NCI-H82 treated with DMSO at 0.1 percent for 48 hours (cell line): ENCODE measurements around the gene P4HA3.
A peak's percentile ranks its signal among the peaks of the same experiment; 100 is the strongest.

ENCODE experiments used
- DNase-seq: peaks from one replicate; lab custom pipeline; 2025; ENCODE audit not compliant: unreplicated experiment; lab: John Stamatoyannopoulos, UW

The P4HA3 gene

DNA sequence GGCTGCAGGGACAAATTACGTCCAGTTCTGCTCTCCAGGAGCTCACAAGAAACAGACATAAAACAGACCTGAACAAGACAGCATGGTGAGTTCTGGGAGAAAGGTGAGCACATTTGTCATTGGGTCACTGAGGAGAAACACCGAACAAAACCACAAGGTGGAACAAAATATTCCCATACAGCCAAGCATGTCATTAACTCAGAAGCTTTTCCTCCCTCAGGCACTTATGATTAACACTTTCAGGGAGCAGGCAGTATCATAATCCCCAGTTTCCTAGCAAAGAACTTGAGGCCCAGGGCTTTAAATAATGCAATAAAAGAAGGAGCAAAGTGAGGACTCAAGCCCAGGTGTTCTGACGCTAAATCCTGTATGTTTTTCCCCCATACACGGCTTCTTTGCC is 43.0 kb downstream of the P4HA3 start:
- no peak for DNase-seq

DNA sequence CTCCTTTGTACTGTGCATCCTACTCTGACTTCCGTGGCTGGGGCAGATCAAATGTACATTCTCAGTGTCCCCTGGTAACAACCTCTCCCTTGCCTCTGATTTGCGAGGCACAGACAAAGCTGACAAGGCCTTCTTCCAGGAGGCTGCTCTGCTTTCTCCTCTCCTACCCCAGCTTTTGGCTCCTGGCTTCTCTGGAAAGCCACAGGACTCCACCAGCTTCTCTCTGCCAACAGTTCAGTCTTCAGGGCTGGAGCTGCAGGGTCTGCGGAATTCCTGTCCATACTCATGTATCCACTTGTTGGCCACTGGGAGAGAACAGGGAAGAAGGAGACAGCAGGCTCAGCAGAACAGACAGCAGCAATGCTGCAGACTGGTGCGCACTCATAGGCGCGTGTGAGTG is 44.4 kb downstream of the P4HA3 start:
- DNase-seq, result no peak

DNA sequence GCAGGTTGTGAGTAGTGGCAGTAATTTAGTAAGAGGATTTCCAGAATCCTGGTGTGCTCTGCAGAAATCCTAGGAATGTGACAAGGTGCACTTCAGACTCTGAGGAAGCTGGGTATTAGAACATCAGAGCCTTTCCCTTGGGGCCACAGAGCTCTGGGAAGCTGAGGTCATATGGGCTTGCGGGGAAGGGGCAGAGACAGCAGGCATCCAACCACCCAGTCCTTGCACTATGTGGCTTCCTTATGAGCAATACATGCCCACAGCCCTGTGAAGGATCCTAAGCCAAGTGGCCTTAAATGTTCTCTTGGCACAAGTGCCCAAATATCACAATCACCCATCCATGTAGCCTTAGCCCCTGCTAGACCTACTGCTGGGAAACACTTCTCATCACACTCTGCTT is 46.2 kb downstream of the P4HA3 start:
- DNase-seq, result no peak

DNA sequence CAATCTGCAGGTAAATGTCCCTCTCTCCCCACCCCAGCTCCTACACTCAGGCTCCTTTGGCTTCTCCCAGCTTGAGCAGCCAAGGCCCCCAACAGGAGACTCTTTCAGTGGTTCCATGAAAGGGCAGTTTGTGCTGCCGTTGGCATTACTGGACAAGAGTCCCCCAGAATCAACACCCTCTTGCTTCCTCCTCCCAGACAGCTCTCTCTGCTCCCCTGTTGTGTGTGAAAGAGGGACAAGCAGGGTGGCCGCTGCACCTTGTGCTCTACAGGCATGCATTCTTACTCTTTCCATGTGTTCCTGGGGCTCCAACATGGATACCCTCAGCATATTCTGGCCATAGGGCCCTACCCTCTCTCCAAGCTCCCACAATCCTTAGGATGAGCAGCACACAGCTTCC is 48.7 kb downstream of the P4HA3 start:
- DNase-seq, result no peak

DNA sequence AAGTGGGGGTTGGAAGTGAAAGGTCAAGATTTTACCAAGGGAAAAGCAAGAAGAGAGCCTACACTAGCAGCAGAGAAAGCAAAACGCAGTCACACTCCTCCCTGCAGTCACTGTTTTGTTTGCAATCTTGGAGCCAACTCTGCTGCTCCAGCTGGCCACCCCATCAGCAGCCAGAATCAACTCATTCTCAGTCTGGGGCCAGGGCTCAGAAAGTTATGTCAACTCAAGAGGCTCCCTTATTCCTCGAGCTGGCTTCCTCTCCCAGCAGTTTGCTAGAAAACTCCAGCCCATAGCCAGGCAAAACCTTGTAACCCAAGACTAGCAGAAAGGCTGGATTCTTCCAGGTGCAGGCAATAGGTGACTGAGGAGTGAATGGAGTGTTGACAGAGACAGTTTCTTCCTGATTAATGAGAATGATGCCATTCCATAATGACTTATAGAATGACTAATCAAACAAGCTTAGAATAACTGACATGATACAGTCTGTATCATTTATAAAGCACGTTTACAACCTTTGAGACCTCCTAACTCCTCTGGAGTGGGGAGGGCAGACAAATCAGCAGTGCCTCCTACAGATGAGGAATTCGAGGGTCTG is 53.4 kb downstream of the P4HA3 start:
- DNase-seq, result no peak

DNA sequence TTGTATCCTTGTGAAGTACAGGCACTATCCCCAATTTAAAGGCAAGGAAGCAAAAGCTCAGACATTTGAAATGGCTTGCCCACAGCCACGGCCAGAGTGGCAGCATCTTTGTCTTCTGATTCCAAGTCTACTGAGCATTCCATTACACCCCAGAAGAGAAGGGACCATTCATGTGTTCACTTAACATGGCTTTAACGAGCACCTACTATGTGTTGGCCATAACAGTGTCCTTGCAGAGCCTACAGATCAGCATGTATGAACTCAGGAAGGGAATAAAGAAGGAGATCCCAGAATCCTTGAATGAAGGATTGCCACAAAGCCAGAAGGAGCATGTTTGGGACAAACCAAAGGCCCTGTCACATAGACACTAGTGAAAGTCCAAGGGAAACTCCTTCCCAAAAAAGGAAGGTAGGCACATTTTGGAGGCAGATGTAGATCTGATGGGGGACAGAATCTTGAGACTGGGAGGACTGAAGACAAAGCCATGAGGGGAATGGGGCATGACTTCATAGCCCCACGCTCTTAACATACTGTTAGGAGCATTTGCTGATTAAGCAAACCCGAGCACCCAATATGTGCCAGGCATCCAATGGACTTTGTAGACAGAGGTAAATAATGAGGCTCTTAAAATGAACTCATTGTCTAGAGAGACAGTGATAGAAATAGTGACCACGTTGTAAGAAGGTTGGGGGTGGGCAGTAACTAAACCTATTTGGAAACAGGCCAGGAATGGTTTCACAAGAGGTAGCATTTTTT is 54.9 kb downstream of the P4HA3 start:
- DNase-seq, result no peak

DNA sequence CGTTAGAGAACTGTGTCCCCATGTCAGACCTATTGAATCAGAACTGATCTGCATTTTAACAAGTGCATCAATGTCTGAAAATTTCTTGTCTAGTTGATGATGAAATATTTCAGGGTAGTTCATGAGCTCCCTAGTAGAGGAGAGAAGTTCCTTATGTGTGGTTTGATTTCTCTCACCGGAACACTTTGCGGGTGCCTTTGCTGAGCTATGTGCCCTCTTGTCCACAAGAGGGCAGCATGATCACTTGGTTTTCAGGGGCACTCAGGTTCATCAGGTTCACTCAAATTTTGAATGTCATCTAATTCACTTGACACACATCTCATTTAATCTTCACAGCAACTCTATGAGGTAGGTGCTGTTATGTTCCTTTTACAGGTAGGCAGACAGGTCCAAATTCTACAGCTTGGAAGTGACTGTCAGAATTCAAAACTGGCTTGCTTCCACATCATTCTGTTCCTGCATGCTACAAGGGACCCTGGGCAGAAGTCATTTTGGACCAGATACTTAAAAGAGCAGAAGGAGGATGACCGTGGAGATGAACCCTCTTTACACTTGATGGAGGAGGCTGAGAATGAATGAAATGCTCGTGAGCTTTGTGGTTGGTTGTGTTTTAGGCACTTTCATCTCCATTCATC is 55.6 kb downstream of the P4HA3 start:
- peak; percentile 1 for DNase-seq

DNA sequence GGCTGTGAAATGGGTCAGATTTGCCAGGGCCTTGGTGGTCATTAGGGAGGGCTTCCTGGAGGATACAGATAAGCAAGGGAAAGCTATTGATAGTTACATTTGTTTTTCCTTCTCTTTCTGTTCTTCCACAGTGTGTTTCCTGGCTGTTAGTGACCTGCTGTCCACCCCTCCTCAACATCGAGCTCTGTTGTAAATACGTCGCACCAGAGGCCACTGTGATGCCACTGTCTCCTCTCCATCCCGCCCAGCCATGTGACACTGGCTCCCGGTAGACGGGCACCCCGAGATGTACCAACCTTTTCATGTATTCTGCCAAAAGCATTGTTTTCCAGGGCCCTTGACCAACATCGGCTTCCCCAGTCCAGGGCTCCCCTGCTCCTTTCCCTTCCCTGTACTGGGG is 58.1 kb downstream of the P4HA3 start:
- no peak for DNase-seq

DNA sequence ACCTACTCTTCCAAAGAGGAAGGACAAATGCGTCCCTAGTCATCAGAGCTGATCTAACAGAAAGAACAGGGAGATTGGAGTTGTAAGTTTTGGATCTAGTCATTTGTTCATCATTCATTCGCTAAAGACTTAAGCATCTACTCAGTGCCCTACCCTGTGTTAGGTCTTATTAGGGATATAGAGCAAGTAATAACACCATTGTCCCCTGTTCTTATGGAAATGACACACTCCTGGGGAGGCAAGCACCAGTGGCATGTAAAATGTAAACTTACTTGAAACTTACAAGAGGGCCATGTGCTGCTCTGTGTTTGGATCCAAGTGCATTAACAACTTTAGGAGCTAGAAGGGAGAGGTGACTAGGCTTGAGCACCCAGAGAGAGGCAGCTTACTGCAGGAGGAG is 61.9 kb downstream of the P4HA3 start:
- DNase-seq, result no peak

DNA sequence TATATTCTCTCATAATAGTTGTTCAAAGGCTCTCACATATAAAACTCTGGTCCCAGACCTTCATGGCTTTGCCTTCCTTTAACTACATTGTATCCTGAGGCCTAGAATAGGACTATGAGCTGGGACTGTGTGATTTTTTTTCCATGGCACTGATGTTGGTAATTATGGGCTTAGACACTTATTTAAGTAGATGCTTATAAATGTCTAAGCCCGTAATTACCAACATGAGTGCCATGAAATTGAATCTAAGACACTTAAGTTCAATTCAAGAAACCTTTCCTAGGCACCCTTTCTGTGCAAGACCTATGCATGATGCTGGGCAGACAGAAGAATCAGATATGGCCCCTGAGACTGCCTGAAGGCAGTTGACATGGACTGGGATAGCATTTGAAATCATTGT is 63.0 kb downstream of the P4HA3 start:
- peak; percentile 11 for DNase-seq

DNA sequence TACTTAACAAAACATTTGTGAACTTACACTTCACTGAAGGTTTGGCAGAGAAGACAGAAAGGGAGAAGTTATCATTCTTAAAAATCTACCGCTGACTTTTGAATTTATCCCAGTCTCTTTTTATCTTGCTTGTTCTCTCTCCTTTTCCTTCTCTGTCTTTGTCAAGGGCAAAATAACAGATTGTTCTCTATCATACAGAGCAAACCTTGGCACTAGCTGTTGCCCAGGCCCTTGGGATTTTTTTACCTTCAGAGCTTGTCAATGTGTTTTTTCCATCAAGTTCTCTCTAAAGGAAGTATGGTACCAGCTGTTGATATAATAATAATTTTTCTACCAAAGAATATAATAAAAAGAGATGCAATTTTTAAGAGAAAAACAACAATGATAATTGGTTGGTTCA is 73.2 kb downstream of the P4HA3 start:
- DNase-seq, result no peak

DNA sequence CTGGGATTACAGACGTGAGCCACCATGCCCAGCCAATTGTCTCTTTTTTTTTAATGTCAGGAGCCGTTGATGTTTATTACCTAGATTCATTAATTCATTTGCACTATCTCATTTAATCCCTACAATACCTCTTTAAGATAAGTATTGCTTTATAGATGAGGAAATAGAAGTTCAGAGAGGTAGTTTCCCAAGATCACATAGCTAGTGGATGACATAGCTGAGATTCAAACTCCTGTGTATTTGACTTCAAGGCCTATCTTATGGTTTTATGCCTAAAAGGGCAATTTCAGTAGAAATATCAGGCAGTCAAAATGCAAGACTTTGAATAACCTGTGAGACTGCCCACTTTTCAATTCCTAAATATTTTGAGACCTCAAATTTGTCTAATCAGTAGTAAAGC is 73.9 kb downstream of the P4HA3 start:
- no peak for DNase-seq

DNA sequence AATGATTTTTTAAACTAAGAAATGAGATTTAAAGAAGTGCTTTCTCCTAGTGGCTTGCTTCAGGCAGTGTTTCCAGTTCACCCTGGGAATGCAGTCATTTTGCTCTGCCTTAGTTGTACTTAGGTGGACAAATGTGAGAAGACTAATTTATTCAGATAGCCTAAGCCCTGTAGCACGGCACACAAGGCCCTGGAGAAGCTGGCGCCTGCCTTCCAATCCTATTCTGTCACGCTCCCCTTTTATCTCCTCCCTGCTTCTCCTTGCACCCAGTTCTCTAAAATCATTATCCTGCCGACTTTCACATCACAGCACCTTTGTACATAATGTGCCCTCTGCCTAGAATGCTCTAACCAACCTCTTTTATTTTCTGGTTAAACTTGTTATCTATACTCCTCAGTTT is 76.3 kb downstream of the P4HA3 start:
- no peak for DNase-seq

DNA sequence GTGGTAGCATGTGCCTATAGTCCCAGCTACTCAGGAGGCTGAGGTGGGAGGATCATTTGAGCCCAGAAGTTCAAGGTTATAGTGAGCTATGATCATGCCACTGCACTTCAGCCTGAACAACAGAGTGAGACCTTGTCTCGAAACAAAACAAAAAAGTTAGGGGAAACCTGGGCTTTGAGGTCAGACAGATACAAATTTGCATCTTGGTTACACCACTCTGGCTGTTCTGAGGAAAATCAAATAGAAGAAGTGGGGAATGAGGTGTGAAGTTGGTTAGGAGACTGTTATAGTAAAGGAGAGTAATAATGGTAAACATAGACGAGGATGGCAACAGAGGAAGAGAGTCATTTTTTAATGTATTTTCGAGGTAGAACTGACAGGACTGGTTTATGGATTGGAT is 77.8 kb downstream of the P4HA3 start:
- DNase-seq, result no peak

DNA sequence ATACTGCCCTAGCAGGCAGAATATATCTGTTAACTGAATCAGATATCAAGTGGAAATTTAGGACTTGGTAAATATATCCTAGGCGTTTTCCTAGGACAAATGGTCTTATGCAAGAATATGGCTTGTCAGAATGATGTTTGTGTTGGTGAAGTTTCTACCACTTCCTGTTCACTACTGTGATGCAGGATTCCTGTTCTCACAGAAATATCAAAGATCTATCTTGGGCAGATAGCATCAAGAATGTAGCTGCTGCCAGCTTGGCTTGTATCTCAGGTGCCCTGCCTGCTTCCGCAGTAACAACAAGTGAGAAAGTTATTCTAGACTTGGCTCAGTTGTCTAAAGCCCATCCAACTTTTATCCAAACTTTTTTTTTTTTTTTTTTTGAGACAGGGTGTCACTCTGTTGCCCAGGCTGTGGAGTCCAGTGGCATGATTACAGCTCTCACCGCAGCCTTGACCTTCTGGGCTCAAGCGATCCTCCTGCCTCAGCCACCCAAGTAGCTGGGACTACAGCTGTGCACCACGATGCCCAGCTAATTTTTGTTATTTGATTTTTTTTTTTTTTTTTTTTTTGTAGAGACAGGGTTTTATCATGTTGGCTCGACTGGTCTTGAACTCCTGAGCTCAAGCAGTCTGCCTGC is 79.0 kb downstream of the P4HA3 start:
- DNase-seq, result no peak

DNA sequence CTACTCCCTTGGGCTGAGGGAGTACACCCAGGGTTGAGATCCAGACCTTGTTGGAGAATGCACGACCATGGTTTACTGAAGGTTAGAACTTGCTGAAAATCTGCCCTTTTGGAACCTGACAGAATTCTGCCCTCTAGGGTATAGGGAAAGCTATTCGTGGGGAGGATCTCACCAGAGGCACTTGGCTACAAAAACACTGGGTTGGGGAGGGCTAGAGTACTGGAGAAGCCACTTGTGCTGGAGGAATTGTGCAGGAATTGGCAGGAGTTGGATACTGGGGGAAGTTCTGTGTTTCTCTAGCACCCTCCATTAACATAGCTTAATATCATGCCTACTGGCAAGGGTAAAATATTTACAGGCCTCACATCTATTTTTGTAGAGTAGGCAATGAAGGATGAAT is 84.5 kb downstream of the P4HA3 start:
- no peak for DNase-seq

DNA sequence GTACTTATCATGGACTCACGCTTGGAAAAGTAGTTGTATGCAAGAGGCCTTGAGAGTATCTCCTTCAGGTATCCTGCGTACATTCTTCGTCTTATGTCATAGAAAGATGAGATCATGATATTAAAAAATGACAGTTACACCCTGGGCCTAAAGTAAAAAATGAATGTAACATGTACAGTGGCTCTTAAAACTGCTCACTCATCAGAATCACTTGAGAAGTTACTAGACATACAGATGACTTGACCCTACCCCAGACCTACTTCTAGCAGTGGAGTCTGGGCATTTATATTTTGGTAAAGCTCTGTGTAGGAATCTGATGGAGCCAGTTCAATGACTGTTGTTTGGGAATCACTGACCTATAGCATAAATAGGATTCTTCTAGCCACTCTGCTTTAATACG is 85.9 kb downstream of the P4HA3 start:
- no peak for DNase-seq

DNA sequence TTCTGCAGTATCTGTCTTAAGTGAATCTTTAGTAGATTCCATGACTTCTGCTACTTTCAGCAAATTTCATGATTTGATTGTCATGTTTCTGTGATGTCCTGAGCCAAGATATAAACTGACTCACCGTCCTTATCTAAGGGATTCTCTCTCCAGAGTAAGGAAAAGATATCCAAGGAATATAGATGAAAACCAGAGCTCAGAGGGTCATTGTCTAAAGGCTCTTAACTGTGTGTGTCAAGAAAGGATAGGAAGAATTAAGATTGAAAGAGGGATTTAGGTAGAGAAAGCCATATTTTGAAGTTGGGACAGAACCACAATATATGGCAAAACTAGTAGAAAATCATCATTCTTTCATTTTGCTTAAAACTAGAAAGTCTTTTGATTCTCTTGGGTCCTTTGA is 89.6 kb downstream of the P4HA3 start:
- DNase-seq, result no peak

DNA sequence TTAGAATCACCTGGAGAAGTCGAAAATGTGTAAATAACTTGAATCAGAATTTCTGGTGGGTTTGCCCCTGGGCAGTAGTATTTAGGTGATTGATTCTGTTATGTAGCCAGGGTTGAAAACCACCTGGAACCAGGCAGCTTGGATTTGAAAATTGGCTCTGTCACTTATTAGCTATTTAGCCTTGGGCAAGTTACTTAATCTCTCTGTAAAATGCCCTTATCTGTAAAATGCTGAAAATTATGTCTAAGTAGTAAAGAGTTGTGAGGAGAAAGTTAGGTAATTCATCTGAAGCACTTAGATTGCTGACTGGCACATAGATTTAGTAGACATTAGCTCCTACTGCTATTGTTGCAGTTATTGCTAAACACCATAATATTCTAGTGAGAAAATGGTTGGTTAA is 91.1 kb downstream of the P4HA3 start:
- no peak for DNase-seq
